ENCODE results near the gene GPR157. TPM values are rescaled to one million over a fixed set of nuclear protein-coding genes. Genes with fewer than 3 reads are reported as not detected.
"Not testable (repeated sequence)": the region's sequence is repeated elsewhere in the genome, so short reads cannot be mapped to it uniquely, and the experiment has no call there.

Gene GPR157
- total RNA-seq, 1 experiment from 2014 or later, result 7.9 TPM

DNA sequence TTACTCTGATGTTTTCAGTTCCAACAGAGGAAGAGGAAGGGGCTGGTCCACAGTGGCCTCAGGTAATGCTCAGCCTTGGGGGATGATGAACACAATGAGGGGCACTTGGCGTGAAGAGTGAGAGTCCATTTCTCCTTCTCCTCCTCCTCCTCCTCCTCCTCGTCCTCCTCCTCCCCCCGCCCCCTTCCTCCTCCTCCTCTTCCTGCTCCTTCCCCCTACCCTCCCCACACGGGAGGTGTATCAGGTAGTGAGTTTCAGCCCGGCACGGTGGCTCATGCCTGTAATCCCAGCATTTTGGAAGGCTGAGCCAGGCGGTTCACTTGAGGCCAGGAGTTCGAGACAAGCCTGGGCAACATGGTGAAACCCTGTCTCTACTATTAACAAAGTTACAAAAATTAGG, 17.3 kb upstream of the GPR157 start:
- ChIA-PET CTCF (no interaction called here), POLR2A (ENCODE audit: unreplicated experiment) (no interaction called here)
- Histone ChIP-seq H2AFZ (ENCODE audit: low read length) (no peak overlapping the region), H3K27me3 (ENCODE audit: low read length) (no peaks in the 10 kb centered on the region), H3K4me2 (ENCODE audit: low read length) (no peak overlapping the region), H3K9me3 (ENCODE audit: low read length) (no peaks in the 10 kb centered on the region), H4K20me1 (ENCODE audit: low read length) (no peaks in the 10 kb centered on the region), H3K79me2 (ENCODE audit: low read length) (no peaks in the 10 kb centered on the region), H3K9me2 (replicated peaks; ENCODE audit: low read length) (no peaks in the 10 kb centered on the region), H3K9ac (ENCODE audit: low read length) (no peak overlapping the region), H3F3A (ENCODE audit: low read length, unreplicated experiment) (no peaks in the 10 kb centered on the region), H3K27ac (ENCODE audit: low read length) (no peak overlapping the region), H3K4me3 (ENCODE audit: low read length) (no peak overlapping the region), H3K4me1 (ENCODE audit: insufficient read depth, low read length) (0 out of 2 replicates have a peak, but pooled peaks cover 5% of the 10 kb centered on the region), H3K36me3 (ENCODE audit: low read depth, low read length) (no peaks in the 10 kb centered on the region)
- ATAC-seq (no peak), DNase-seq (no peak)
- intact Hi-C loops (cut with micrococcal nuclease), result no loop called here
- TF ChIP-seq CTCF (conservative IDR thresholded peaks at IDR 0.05; ENCODE audit: low read depth, low read length) (no peak), EZH2phosphoT487 (IDR thresholded peaks at IDR 0.05; ENCODE audit: borderline replicate concordance, low read length) (no peak), EZH2 (IDR thresholded peaks at IDR 0.05; ENCODE audit: low read length, unreplicated experiment) (no peak)
- no TSS peak for BruUV-seq (replicated peaks)

DNA sequence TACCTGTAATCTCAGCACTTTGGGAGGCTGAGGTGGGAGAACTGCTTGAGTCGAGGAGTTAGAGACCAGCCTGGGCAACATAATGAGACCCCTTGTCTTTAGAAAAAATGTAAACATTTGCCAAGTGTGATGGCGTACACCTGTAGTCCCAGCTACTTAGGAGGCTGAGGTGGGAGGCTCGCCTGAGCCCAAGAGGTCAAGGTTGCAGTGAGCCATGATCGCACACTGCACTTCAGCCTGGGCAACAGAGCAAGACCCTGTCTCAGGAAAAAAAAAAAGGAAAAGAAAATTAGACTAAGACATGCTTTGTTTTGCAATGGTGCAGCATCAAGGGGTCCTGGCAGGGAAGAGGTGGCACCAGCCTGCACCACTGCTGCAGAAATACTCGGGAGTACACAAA, 16.8 kb upstream of the GPR157 start:
- no peak for DNase-seq
- Histone ChIP-seq H3K4me2 (ENCODE audit: low read length) (no peak overlapping the region), H3K36me3 (ENCODE audit: low read depth, low read length) (no peaks in the 10 kb centered on the region), H3K9ac (ENCODE audit: low read length) (no peak overlapping the region), H3K4me3 (ENCODE audit: low read length) (no peak overlapping the region), H3K9me2 (replicated peaks; ENCODE audit: low read length) (no peaks in the 10 kb centered on the region), H3K79me2 (ENCODE audit: low read length) (no peaks in the 10 kb centered on the region), H3K27ac (ENCODE audit: low read length) (no peak overlapping the region), H4K20me1 (ENCODE audit: low read length) (no peaks in the 10 kb centered on the region), H3K27me3 (ENCODE audit: low read length) (no peaks in the 10 kb centered on the region), H2AFZ (ENCODE audit: low read length) (no peak overlapping the region), H3F3A (ENCODE audit: low read length, unreplicated experiment) (no peaks in the 10 kb centered on the region), H3K4me1 (ENCODE audit: insufficient read depth, low read length) (0 out of 2 replicates have a peak, but pooled peaks cover 5% of the 10 kb centered on the region), H3K9me3 (ENCODE audit: low read length) (no peaks in the 10 kb centered on the region)
- POLR2A ChIA-PET (ENCODE audit: unreplicated experiment), result no interaction called here
- no peak for TF ChIP-seq EZH2 (IDR thresholded peaks at IDR 0.05; ENCODE audit: low read length, unreplicated experiment)
- TF ChIP-seq EZH2phosphoT487 (IDR thresholded peaks at IDR 0.05; ENCODE audit: borderline replicate concordance, low read length), result no peak
- TF ChIP-seq CTCF (conservative IDR thresholded peaks at IDR 0.05; ENCODE audit: low read depth, low read length), result no peak
- intact Hi-C loops (cut with micrococcal nuclease), result no loop called here
- no TSS peak for BruUV-seq (replicated peaks)
- ATAC-seq, result no peak
- CTCF ChIA-PET, result no interaction called here

GRCh38 chr1:9145021-9145668, 16.2 kb upstream of the GPR157 start:
- TF ChIP-seq CTCF (conservative IDR thresholded peaks at IDR 0.05; ENCODE audit: low read depth, low read length), result no peak
- TF ChIP-seq EZH2phosphoT487 (IDR thresholded peaks at IDR 0.05; ENCODE audit: borderline replicate concordance, low read length), result no peak
- TF ChIP-seq EZH2 (IDR thresholded peaks at IDR 0.05; ENCODE audit: low read length, unreplicated experiment), result no peak
- 0 out of 2 replicates have a peak, but pooled peaks cover 5% of the 10 kb centered on the region for H3K4me1 ChIP-seq (ENCODE audit: insufficient read depth, low read length)
- H2AFZ ChIP-seq (ENCODE audit: low read length), result no peak overlapping the region
- no peaks in the 10 kb centered on the region for H3F3A ChIP-seq (ENCODE audit: low read length, unreplicated experiment)
- ATAC-seq, result peak; percentile 53; the same call in 1 of the 2 replicates
- H3K27ac ChIP-seq (ENCODE audit: low read length), result no peak overlapping the region
- H3K9me3 ChIP-seq (ENCODE audit: low read length), result no peaks in the 10 kb centered on the region
- DNase-seq, result peak; percentile 49
- no peaks in the 10 kb centered on the region for H4K20me1 ChIP-seq (ENCODE audit: low read length)
- H3K9ac ChIP-seq (ENCODE audit: low read length), result no peak overlapping the region
- H3K9me2 ChIP-seq (replicated peaks; ENCODE audit: low read length), result no peaks in the 10 kb centered on the region
- no peaks in the 10 kb centered on the region for H3K36me3 ChIP-seq (ENCODE audit: low read depth, low read length)
- intact Hi-C loops (cut with micrococcal nuclease), result no loop called here
- H3K27me3 ChIP-seq (ENCODE audit: low read length), result no peaks in the 10 kb centered on the region
- H3K4me2 ChIP-seq (ENCODE audit: low read length), result no peak overlapping the region
- no peaks in the 10 kb centered on the region for H3K79me2 ChIP-seq (ENCODE audit: low read length)
- no TSS peak for BruUV-seq (replicated peaks)
- ChIA-PET CTCF (no interaction called here), POLR2A (ENCODE audit: unreplicated experiment) (no interaction called here)
- H3K4me3 ChIP-seq (ENCODE audit: low read length), result no peak overlapping the region

DNA sequence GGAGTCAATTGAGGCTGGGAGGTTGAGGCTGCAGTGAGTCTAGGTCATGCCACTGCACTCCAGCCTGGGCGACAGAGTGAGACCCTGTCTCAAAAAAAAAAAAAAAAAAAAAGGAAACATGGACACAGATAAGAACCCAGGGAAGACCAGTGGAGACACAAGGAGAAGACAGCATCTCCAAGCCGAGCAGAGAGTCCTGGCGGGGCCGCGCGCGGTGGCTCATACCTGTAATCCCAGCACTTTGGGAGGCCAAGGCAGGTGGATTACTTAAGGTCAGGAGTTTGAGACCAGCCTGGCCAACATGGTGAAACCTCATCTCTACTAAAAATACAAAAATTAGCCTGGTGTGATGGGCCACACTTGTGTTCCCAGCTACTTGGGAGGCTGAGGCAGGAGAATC, 15.6 kb upstream of the GPR157 start:
- H3K79me2 ChIP-seq (ENCODE audit: low read length); POLR2A ChIA-PET (ENCODE audit: unreplicated experiment); H3K36me3 ChIP-seq (ENCODE audit: low read depth, low read length); H3K4me3 ChIP-seq (ENCODE audit: low read length); H3K27me3 ChIP-seq (ENCODE audit: low read length); H3K4me1 ChIP-seq (ENCODE audit: insufficient read depth, low read length); H3K27ac ChIP-seq (ENCODE audit: low read length); H3K9ac ChIP-seq (ENCODE audit: low read length); H2AFZ ChIP-seq (ENCODE audit: low read length); H3F3A ChIP-seq (ENCODE audit: low read length, unreplicated experiment); H3K4me2 ChIP-seq (ENCODE audit: low read length); CTCF ChIA-PET; ATAC-seq; H3K9me3 ChIP-seq (ENCODE audit: low read length); DNase-seq; H4K20me1 ChIP-seq (ENCODE audit: low read length); H3K9me2 ChIP-seq (replicated peaks; ENCODE audit: low read length); BruUV-seq (replicated peaks); intact Hi-C loops (cut with micrococcal nuclease): not testable (repeated sequence)
